ENCODE results near the gene EME2. TPM values are rescaled to one million over a fixed set of nuclear protein-coding genes. Genes with fewer than 3 reads are reported as not detected.

The EME2 gene
- total and polyA plus RNA-seq, 12 donors = 1.8 to 90.7 (median 19.2) TPM

GRCh38 chr16:1767116-1767994 lies 5.3 kb upstream of the EME2 start:
- H3K27ac ChIP-seq = no peak overlapping the region
- intact Hi-C loops (cut with DNase I) = no loop called here
- DNase-seq = no peak
- H3K4me1 ChIP-seq (replicated peaks in 1 of 2) = peaks cover 10 to 21% of the 10 kb centered on the region in 2 donors
- 91 to 98% (median 94%) methylated on average over 13 to 42 of the region's 42 CpGs for WGBS, 4 donors
- H3K27me3 ChIP-seq = no peaks in the 10 kb centered on the region
- TF ChIP-seq POLR2A (IDR thresholded peaks at IDR 0.05) (no peak), CTCF (IDR thresholded peaks at IDR 0.05) (no peak)
- peaks cover 0 to 67% of the 10 kb centered on the region in 2 donors for H3K36me3 ChIP-seq (replicated peaks in 1 of 2)
- no peaks in the 10 kb centered on the region for H3K9me3 ChIP-seq (replicated peaks in 1 of 3)
- no peak overlapping the region for H3K4me3 ChIP-seq

- H3K4me1 ChIP-seq (replicated peaks in 1 of 2) = peaks cover 12 to 22% of the 10 kb centered on the region in 2 donors
- no peak overlapping the region for H3K4me3 ChIP-seq
- H3K27ac ChIP-seq = no peak overlapping the region
- no peak for DNase-seq
- H3K9me3 ChIP-seq (replicated peaks in 1 of 3) = no peaks in the 10 kb centered on the region
- intact Hi-C loops (cut with DNase I) = no loop called here
- H3K36me3 ChIP-seq (replicated peaks in 1 of 2) = peaks cover 0 to 59% of the 10 kb centered on the region in 2 donors
- H3K27me3 ChIP-seq = no peaks in the 10 kb centered on the region
- 86 to 90% (median 89%) methylated on average over 14 to 41 of the region's 41 CpGs for WGBS, 4 donors
- TF ChIP-seq POLR2A (IDR thresholded peaks at IDR 0.05) = no peak
Measured at GRCh38 chr16:1768061-1768766, 4.4 kb upstream of the EME2 start.

GRCh38 chr16:1768767-1769401 lies 3.7 kb upstream of the EME2 start:
- Histone ChIP-seq H3K27ac (peak overlapping the region in 2 of 5 donors; percentile 92 to 93), H3K4me3 (no peak overlapping the region), H3K4me1 (replicated peaks in 1 of 2) (peaks cover 15 to 25% of the 10 kb centered on the region in 2 donors), H3K27me3 (no peaks in the 10 kb centered on the region), H3K9me3 (replicated peaks in 1 of 3) (no peaks in the 10 kb centered on the region), H3K36me3 (replicated peaks in 1 of 2) (peaks cover 0 to 55% of the 10 kb centered on the region in 2 donors)
- intact Hi-C loops (cut with DNase I) = no loop called here
- WGBS, 4 donors = 73 to 90% (median 76%) methylated on average over 12 to 26 of the region's 26 CpGs
- peak in 3 of 7 donors; percentile 41 to 70 (median 46) for DNase-seq
- TF ChIP-seq POLR2A (IDR thresholded peaks at IDR 0.05) (no peak), CTCF (IDR thresholded peaks at IDR 0.05) (no peak)

GRCh38 chr16:1769402-1770300 lies 3.0 kb upstream of the EME2 start:
- Histone ChIP-seq H3K4me1 (replicated peaks in 1 of 2) (peaks cover 22 to 32% of the 10 kb centered on the region in 2 donors), H3K4me3 (peak overlapping the region in 1 of 4 donors; percentile 91), H3K27ac (peak overlapping the region in 4 of 5 donors; percentile 87 to 93 (median 92)), H3K9me3 (replicated peaks in 1 of 3) (no peaks in the 10 kb centered on the region), H3K36me3 (replicated peaks in 1 of 2) (peaks cover 0 to 47% of the 10 kb centered on the region in 2 donors), H3K27me3 (no peaks in the 10 kb centered on the region)
- no peak for TF ChIP-seq POLR2A (IDR thresholded peaks at IDR 0.05)
- TF ChIP-seq CTCF (IDR thresholded peaks at IDR 0.05) = no peak
- WGBS, 4 donors = 63 to 71% (median 65%) methylated on average over 3 to 27 of the region's 27 CpGs
- no peak for DNase-seq
- intact Hi-C loops (cut with DNase I) = loop anchor here in 1 of 2 donors (5.0 kb wide), 1 partner anchor 58 kb away; the partner anchor contains the start of genes FAHD1 and HAGH

Measured in adrenal gland (tissue), 12 donors.